8988T (cell line): Measurements from ENCODE around the gene CYP2R1.

Experiments used
- DNase-seq: peaks from one replicate; pipeline ENCODE4 v3.0.0; 2011

The CYP2R1 gene, protein sequence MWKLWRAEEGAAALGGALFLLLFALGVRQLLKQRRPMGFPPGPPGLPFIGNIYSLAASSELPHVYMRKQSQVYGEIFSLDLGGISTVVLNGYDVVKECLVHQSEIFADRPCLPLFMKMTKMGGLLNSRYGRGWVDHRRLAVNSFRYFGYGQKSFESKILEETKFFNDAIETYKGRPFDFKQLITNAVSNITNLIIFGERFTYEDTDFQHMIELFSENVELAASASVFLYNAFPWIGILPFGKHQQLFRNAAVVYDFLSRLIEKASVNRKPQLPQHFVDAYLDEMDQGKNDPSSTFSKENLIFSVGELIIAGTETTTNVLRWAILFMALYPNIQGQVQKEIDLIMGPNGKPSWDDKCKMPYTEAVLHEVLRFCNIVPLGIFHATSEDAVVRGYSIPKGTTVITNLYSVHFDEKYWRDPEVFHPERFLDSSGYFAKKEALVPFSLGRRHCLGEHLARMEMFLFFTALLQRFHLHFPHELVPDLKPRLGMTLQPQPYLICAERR

DNA sequence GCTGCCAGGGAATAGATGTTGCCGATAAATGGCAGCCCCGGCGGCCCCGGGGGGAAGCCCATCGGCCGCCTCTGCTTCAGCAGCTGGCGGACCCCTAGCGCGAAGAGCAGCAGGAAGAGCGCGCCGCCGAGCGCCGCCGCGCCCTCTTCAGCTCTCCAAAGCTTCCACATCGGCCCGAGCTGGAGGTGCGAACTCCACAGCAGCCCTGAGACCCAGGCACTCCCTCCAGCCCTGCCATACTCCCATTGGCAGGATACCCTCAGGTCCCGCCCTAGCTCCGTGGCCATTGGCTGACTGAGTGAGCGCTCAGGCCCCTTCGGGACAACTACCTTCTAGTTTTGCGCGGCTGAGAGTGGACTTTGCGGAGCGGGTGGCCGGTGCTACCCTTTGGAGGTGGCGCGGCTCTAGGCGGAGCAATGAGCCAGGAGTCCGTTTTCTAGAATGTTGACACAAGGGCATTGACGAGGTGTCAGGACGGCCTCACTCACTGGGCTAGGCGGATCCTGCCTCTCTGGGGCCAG, at the start of gene CYP2R1:
Gene CYP2R1 (minus strand): TSS at position 196 of the 521 bp plus-strand sequence. CDS start 26 bp downstream, at position 170.
- peak; percentile 66 for DNase-seq

- no peak for DNase-seq
Observed at GRCh38 chr11:14938936-14939335, 46.9 kb upstream of the CYP2R1 start.

DNA sequence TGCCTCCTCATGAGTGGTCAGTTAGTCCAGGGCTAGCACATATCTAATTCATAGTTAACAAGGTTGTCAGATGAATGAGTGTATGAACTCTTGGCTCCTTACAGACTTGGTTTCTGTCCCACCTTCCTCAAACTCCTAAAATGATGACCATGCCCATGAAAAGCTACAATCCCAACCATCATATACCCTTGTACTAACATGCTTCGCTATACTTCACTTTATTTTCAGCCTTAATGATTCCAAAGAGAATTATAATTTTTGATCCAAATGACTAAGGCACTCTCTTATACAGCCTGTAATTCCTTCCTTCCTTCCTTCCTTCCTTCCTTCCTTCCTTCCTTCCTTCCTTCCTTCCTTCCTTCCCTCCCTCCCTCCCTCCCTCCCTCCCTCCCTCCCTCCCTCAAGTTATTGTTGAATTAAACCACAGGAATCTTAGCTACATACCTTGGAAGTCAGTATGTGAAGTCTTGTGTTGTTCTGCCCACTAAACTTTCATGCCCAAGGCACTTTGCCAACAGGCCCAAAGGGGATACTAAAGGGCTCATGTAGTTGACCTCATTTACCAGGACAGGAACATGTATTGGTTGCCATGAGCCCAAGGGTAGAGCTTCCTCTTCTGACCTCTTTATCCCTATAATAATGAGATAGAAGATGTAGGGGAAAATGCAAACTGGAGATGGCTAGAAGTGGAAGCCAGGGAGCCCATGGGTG, 42.8 kb upstream of the CYP2R1 start:
- no peak for DNase-seq

DNA sequence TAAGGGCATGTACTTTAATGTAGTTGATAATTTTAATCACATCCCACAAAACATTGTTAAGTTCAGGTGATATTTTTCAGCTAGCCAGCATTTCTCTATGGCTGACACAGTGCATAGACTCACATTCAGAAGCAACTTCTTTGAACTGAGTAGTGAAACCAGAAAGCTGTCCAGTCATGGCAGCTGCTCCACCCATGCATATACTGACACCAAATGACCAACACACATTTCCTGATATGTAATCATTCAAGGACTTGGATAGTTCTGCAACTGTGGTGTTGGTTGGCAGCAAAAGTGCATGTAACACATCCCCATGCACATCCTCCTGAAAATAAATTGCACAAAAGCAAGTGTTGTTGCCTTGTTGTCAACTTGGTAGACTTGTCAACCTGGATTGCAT, 40.4 kb upstream of the CYP2R1 start:
- no peak for DNase-seq

DNA sequence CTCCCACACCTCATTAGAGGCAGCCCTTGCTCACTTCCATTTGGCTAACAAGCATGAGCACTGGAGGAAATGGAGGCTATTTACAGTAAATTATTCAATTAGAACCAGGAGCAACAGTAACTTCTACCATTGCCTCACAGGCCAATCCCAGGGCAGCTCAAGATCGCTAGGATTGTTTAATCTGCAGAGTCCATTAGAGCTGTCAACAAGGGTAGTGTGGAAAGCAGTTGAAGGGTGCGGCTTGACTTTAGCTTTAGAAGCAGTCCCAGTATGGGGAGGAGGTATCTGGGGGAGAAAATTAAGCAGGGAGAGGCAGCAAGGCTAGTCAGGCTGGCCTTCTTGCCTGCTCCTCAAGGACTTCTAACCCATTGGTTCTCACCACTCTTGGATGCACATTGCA, 38.3 kb upstream of the CYP2R1 start:
- DNase-seq, result no peak

GRCh38 chr11:14927146-14927545, 35.1 kb upstream of the CYP2R1 start:
- DNase-seq, result no peak

DNA sequence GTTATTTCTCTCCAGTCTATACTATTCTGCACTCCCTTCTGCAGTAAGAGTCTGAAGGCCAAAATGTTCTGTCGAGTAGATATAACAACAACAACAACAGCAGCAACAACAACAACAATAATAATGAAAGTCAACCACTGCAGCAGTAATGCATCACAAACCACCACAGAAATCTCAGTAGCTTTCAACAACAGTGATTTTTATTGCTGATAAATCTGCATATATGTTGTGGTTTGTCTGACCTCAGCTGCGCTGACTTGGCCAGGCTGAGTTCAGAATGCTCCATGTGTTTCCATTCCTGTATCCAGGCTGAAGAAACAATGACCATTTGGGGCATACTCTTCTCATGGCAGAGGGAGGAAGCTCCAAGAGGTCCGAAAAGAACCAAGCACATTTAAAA, 32.3 kb upstream of the CYP2R1 start:
- DNase-seq, result no peak

DNA sequence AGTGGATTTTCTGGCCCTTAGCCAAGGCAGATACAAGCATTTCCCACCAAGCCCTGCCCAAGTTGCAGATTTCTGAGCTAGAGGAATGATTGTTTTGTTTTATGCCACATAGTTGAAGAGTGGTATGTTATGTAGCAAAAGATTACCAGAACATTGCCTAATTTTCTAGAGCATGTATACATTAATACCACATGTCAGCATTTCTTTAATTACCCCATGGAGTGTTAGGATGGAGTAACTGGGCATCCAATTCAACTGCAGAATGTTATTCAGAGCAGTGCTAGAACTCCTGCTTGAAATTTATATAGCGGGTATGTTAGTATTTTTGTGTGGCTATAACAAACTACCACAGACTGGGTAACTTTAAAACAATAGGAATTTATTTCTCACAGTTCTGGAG, 24.4 kb upstream of the CYP2R1 start:
- no peak for DNase-seq

GRCh38 chr11:14914536-14914935, 22.5 kb upstream of the CYP2R1 start:
- no peak for DNase-seq

DNA sequence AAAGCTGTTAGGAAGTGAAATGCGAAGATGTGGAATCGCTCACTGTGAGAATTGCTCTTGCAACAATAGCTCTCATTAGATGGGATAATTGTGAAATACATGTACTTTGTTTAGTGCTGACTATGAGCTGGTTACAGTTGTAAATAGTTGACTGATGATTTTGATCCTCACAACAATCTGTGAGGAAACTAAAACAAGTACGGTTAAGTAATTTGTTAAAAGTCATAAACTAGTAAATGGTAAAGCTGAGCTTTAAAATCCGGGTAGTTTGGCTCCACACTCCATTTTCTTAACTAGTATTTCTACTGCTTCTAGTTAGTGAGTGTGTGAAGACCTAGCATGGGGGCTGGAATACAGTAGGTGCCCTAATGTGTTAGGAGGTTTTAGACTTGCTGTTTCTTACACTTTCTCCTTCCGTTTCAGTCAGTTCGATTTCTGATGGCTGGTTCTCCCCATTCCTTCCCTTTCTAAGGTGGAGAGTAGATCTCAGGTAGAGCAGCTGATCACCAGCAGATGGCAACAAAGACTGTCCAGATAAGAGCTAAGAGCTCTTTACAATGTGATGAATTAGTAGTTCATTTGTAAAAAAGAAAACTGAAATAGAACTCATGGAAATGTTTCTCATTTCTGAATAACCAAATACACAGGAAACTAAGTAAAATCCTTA, 16.3 kb upstream of the CYP2R1 start:
- DNase-seq, result no peak

GRCh38 chr11:14907411-14908213, 15.6 kb upstream of the CYP2R1 start:
- DNase-seq, result no peak

GRCh38 chr11:14906993-14907392, 15.0 kb upstream of the CYP2R1 start:
- DNase-seq, result no peak

DNA sequence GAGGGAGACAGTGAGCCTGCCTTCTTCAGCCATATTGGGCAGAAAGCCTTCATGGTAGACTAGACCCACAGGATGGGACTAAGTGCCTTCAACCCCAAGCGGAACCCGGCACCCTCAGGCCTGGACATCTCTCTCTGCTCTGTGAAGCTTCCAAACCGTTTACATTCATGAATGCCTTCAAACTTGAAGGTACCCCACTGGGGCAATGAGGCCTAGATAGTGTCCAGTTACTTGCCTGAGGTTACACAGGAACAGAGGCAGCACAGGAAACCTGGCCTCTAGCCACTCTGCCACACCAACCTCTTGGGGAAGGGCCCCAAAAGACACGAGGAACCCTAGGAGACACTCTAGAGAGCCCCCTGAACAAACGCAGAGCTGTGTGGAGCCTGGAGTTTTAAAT, 14.5 kb upstream of the CYP2R1 start:
- no peak for DNase-seq

GRCh38 chr11:14905104-14906033, 13.3 kb upstream of the CYP2R1 start:
- DNase-seq, result no peak

- DNase-seq, result peak; percentile 48
Observed at GRCh38 chr11:14904745-14905103, 12.7 kb upstream of the CYP2R1 start.

DNA sequence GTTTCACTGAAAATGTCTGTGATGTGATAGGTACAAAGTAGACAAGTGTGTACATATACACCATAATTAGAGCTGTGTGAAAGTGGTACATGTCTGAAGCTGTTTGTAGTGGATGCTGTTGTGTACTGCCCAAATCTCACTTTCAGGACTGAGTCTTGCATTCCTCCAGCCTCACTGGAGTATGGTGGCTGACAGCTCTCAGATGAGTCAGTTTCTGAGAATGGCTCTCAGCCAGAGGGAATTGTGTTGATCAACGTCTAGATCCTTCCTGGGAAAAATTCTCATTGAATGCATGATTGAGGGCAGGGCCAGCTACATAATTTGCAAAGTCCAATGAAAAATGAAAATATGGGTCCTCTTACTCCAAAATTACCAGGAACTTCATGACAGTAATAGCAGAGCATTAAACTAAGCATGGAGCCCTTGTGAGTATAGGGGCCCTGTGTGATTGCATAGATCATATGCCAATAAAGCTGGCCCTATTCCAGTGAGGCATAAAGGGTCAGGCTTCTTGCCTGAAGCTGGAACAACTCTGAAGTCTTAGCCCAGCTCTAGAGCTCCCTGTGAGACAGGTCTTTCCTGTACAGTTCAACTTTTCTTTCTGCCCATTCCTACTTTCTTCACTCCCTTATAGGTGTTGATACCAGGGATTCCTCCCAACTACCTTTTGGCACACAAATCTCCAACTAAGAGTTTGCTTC, 10.8 kb upstream of the CYP2R1 start:
- DNase-seq, result no peak

GRCh38 chr11:14898906-14899305, 6.9 kb upstream of the CYP2R1 start:
- no peak for DNase-seq

DNA sequence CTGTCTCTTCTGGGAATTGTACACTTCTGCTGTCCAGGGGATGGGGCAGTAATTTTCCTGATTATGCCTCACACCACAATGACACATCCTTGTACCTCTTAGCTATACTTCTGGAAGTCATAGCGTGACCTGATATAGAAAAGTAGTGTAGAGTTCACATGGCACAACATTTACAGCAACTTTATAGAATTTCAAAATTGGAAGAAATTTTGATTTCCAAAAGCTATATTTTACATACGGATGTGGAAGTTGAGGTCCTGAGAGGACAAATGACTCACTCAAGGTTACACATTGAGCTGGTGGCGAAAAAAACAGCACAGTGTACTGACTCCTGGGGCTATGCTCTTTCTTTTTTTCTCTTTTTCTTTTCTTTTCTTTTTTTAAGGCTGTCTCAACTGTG, 6.3 kb upstream of the CYP2R1 start:
- no peak for DNase-seq

DNA sequence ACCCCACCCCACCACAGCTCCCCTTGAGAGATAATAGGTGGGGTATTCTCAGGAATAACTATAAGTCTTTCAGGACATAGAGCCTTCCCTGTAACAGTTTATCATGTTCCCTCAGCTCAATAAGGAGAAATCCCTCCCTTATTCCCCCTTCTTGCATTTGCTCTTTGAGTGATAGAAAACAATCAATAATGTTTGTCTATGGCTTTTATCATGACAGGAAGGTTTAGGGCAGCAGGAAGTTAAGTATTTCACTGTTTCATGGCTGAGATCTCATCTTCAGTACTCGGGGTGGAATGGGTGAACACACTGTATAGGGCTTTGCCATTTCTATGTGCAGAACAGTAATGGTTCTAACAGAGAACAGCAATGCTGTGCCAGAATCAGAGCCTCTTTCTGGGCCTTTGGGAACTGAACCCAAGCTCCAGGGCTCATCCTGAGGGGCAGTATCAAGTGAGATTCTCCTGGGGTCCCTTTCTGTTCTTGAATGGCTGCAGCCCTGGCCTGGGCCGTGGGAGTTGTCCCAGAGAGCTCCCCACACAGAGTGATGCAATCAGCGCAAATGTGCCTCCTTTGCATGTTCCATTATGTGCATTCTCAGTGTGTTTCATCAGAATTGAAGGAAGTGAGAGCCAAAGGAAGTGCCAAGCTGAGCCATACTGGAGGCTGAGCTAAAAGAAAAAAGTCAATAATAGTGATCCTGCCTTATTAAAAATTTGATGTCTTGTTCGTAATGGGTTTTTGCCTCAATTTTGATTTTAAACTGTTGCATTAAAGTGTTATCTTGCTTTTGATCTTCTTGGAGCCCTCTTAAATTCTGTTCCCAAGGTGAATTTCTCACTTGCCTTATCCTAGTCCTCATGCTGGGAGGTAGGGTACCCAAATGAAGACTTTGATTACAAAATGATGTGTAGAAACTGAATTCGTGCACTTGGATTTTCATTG, 2.9 kb upstream of the CYP2R1 start:
- no peak for DNase-seq

DNA sequence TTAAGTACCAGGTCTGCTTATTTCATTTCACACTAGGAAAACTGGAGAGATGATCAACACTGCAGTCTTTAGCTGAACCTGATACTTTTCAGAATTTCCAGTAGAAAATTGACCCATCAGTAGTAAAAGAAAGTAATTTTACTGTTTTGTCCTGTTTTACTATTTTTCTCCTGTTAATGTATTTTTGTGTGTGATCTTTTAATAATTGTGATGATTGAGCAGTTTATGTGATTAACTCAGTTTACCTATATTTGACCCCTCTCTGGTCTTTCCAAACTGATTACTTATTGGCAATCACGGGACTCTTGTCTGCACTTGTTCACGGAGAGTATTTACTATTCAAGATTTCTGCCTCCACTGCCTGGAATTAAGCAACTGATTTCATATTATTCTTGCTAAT, 546 bp upstream of the CYP2R1 start:
- no peak for DNase-seq
